GM18873 (cell line): ENCODE results near the gene FGFR2.

Experiments
- ATAC-seq: cut with Tn5 transposase; IDR thresholded peaks from one replicate; pipeline ENCODE4 v1.9.1; 2021; ENCODE audit warnings: mild to moderate bottlenecking, moderate library complexity, moderate number of reproducible peaks; ENCODE audit not compliant: unreplicated experiment, low FRiP score

The FGFR2 gene

DNA sequence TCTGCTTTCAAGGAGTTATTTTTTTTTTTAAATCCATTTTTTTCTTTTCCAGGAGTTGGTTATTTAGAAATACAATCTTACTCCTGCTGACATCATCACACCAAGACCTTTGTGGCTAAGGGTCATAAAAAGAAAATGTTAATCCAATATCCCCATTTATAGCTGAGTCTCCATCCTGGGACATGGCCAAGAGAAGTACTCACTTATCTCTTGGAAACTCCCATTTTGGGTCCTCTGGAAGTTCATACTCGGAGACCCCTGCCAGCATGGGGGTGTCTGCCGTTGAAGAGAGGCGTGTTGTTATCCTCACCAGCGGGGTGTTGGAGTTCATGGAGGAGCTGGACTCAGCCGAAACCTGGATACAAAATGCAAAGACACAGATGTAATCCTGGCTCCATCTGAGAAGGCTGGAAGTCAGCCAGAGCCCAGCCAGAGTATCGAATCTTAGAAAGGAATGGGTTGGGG lies 94.6 kb downstream of the FGFR2 start:
- ATAC-seq = no peak

DNA sequence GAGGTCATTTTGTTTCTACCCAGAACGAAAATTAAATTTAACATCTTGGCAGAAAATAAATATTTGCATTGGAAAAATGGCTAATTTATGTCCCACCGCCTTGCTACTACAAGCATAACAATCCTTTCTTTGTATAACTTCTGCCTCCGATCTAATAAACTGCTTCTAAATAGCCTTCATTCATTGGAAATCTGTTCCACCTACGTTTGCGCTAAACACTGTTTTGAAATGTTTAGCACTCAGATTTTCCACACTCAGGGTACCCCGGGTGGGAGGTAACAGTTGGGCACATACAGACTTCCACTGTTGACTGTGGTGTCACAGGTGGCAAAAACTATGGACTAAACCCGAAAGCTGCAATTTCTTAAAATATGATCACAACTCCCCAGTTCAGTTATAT lies 96.4 kb downstream of the FGFR2 start:
- no peak for ATAC-seq

DNA sequence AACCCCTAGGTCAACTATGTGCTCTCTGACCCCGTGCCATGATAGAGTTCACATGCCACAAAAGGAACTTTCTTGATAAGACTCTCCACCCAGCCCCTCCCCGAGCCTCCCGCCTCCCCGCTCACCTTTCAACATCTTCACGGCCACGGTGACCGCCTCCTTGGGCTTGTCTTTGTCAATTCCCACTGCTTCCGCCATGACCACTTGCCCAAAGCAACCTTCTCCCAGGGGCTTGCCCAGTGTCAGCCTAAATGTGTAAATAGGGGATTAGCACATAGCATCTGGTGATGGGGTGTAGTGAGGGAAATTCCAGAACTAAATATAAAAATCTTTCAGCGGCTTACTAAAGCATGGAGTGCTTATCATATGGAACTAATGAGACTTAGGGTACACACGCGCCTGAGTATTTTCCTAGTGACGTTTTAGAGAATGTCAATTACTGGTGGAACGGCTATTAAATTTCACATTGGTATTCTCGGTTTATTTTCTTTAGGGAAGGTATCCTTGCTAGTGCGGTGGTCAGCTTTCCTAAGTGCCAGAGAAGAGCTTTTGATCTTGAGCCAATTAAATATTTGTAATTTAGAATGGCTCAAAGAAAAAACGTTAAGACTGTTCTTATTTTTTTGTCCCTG lies 97.4 kb downstream of the FGFR2 start:
- no peak for ATAC-seq

DNA sequence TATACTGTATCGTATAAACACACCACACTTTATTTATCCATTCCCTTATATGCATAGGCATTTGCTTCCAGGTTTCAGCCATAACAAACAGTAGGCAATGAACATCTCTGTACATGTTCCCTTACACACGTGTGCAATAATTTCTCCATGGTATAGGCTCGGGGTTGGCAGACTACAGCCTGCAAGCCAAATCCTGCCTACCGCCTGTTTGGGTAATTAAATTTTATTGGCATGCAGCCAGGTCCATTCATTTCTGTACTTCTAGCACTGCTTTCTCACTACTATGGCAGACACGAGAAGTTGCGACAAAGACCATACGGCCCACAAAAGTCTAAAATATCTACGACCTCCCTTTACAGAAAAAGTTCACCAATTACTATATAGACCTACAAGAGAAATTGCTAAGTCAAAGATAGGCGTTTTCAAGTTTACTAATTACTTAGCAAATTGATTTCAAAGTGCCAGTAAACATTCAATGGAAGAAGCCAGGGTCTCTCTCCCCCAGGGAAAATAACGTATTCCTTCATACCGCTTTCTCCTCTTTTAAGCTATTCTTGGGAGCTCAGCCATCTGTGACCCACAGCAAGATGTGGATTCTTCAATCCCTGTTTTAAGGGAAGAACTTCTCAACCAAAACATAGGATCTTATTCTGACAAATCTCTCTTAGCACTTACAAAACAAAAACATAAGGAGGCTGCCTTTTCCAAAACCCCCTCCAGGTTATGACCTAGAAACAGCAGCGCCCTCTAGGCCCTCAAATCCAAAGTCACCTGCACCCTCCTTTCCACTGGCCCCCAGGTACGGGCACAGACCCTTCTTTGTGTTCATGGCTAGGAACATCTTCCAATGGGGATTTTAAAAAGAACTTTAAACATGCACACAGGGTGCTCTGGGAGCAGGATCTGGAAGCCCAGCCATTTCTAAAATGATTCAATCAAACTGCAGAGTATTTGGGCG lies 100.5 kb downstream of the FGFR2 start:
- no peak for ATAC-seq

DNA sequence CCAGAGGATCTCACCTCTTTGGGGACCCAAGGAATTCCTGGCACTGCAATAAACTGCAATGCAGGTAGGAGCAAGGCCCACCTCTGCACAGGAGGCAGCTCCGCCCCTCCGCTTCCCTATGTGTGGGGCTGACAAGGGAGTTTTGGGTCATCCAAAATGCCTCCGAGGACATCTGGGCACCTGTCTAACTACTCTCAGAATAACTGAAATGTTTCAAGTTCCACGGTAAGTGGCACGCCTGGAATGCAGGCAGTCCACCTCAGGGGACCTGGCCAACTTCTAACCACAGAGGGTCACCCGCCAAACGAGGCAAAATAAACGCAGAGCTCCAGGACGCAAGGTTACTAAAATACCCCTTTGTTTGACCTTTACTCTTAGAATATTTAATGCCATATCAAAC lies 102.5 kb downstream of the FGFR2 start:
- ATAC-seq = no peak

DNA sequence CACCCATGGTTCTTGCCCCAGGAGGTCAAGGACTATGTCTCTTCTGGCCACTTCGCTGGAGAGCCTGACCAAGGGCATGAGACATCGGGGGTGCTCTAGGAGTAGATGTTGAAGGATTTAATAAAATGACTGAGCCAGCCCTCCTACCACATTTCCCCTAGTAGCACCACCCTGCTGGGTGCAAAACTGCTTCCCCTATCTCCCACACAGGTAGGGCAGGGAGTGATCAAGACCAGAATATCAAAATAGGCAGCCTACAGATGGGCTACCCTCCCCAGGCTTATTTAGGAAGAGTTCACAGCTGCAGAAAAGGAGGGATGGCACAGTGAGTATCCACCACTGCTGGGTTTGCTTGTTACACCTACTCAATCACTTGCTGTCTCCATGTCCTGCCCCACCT lies 103.9 kb downstream of the FGFR2 start:
- ATAC-seq = no peak

DNA sequence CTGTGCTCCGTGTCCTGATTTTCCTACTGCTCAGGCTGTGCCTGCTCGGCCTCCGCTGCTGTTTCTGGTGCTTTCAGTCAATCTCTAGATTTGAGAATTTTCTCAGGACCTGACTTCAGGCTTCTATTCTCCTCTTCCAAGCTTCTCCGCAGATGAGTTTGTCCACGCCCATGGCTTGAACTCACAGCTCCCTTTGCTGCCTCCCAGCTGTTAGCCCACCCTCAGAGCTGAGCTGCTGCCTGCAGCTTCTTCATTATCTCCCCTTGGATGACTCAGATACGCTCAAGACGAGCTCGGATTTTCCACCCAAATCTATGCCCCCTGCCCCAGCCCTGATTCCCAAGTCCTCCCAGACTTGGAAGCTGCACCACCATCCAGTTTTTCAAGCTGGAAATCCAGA lies 104.7 kb downstream of the FGFR2 start:
- ATAC-seq = no peak

DNA sequence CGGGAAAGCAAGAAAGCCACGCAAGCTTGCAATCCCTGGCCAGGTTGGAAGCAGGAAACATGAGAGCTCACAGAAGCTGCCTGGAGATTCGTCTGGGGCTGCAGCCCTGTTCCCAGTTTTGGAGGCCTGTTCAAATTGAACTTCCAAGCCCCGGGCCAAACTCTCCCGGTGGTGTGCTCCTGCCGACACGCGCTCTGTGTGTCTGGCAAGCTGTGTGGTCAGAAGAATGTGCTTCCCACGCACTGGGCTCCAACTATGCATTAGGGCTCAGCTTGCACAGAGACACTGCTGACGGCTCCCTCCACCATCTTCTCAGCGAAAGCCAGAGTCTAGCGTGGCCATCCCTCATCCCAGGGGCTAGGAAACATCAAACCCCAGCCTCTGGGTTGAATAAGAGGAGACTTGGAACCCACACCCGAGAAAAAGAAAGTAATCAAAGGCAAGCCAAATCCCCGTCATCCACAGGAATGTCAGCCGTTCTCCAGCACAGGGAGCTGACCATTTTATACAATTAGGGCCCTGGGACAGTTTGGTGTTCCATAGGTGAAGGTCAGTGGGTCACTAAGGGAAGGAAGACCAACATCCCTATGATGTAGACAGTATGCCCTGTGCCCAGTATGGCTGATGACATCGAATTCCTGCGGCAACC lies 107.2 kb downstream of the FGFR2 start:
- no peak for ATAC-seq

DNA sequence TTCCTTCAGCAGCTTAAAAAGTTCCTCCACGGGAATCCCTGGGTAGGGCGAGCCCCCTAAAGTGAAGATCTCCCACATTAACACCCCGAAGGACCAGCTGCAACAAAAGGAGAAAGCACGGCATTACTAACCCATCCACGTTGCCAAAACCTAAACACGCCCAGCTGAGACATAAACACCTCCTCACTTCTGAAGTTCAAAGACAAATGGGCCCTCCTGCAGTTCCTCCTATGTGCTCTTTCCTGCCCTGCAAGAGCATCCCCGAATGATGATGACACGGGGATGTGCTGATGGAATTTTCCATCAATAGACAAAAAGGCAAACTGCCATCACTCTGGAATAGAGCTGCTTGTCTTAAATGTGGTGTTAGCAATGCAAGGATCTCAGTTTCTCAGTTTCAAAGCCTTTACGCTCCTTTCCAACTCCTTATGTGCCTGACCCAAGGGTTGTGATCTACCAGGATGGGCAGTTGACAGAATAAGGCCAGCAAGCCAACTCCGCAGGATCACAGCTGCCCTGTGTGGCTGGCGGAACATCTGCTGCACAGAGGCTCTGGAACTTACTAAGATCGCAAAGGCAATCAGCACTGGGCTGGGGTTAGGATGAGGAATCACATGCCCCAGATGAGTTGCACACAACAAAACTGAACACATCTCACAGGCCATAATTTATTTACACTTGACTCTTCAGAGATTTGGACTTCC lies 112.7 kb downstream of the FGFR2 start:
- ATAC-seq = no peak

DNA sequence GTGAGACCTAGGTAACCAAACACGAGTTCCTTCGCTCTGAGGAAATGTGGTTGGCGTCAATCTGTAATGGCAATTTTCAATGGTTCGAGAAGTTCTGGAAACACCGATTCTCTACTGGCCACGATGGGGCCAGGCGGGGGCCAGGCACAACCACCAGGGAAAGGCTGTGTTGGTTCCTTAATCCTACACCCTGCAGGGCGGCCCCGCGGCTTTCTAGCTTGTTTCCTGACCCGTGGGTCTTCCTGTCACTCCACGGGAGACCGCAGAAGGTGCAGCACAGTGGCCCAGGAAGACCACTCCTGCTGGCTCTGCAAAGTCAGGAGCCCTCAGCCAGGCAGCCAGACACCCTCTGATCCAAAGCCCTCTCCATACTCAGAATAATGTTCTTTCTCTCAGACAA lies 113.4 kb downstream of the FGFR2 start:
- ATAC-seq = no peak

DNA sequence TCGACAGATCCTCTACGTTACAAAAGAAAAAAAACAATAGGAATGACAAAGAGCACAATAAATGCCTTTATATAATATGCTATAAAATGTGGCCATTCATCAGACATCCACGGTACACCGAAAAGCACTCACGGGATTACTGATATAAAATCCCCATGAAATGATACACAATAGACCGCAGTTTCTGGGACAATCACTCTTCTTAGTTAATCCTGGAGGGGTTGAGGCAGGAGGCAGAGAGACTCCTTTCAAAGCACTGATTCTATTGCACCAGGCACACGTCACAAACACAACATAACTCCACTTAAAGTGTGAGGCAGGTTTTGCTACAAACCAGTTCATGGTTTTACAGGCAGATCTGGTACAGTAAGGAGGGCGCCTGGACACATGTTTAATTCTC lies 113.8 kb downstream of the FGFR2 start:
- ATAC-seq = no peak

DNA sequence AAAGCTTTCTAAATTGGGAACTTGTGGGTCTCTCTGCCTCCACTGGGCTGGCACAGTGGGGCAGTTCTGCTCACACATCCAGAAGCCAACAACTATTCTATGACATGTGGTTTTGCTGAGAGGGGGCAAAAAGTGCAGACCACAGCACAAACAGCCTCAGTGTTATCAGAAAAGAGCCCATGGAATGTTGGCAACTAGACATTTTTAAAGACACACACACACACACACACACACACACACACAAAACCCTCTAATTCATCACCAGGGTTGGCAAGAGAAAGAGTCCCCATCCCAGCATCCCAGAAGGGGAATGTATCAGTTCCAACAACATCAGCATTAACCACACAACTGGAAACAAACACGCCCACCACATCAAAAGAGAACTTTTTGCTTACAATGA lies 117.1 kb downstream of the FGFR2 start:
- ATAC-seq = no peak

DNA sequence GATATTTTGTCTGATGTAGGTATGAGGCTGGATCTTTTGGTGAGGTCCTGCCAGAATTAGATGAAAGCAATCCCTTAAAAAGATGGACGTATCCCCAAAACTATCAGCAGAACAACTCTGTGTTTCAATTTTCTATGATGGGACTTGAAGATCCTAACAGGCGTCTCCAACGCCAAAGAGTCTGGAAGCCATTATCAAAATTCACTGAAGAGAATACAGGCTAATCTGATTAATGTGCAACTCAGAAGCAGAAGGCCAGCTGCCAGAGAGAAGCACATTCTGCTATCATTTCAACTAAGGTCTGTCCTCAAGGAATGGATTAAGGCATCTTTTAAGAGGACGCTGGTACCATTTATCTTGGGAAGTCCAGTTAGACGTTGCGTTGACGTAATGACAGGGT lies 119.7 kb downstream of the FGFR2 start:
- no peak for ATAC-seq

DNA sequence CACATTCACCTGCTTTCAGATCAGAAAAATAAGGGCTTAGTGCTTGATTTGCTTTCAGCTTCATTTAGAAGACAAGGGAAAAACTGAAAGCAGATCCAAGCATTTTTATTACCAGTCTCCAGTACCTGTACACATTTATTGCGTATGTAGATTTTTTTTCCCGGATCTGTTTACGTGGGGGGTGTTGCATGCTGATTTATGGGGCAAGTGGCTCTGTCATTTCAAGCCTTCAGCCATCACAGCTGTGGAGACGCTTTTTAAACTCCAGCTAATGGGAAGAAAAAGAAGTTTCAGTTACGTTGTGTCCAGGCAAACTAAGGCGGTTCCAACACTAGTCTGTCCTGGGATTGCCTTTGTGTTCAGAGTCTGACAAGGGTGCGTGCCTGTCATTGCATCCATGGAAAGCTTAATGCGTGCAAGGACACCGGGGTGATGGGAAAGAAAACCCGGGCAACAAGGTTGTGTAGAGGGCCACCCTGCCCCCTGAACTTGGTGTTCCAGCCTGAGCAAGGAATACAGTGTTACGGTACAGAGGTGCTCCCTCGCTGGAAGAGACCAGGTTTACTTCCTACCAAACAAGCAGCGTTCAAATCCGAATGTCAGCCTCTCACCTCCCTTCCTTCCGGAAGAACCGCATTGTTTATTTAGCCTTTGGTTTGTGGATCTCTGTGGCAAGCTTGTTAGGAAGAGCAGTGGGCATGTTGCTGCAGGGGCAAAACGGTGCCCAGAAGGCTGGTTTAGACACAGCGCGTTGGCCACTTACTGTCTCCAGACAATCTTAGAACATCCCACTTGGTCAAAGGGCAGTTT lies 128.2 kb downstream of the FGFR2 start:
- no peak for ATAC-seq

DNA sequence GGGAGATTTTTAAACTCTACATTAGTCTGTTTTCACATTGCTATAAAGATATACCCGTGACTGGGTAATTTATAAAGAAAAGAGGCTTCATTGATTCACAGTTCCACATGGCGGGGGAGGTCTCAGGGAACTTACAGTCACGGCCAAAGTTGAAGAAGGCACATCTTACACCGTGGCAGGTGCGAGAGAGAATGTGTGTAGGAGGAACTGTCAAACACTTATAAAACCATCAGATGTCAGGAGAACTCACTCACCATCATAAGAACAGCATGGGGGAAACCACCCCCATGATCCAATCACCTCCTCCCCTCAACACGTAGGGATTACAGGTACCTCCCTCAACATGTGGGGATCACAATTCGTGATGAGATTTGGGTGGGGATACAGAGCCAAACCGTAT lies 129.5 kb downstream of the FGFR2 start:
- no peak for ATAC-seq

DNA sequence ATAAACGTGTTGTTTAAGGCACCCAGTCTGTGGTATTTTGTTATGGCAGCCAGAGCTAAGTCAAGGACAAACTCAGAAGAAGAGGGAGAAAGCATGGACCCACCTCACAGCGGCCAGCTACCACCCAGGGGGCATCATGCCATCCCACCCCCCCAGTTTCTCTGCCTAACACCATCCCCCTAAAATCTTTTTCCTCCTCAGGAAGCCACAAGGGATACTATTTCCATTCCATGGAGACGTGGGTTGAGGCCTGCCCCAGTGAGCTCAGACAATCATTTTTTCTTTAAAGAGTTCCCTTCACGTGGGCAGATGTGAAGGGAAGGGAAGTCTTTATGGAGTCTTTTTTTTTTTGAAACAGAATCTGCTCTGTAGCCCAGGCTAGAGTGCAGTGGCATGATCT lies 131.8 kb downstream of the FGFR2 start:
- no peak for ATAC-seq

DNA sequence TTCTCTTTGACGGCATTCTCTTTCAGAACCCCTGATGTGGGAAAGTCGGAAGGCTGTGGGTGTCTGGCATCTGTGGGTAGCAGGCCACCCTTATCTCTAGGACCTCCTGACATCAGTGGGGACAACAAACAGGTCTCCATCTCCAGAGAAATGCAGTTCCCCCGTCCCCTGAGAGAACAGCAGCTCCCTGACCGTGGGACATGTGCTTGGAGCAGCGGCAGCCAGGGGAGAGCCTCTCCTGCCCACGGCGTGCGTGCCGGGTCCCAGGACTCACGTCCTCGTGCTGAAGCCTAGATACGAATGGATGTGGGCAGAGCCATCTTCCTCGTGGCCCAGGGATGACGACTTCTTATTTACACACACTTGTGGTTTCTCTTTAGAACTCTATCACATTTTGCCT lies 133.0 kb downstream of the FGFR2 start:
- ATAC-seq = no peak

DNA sequence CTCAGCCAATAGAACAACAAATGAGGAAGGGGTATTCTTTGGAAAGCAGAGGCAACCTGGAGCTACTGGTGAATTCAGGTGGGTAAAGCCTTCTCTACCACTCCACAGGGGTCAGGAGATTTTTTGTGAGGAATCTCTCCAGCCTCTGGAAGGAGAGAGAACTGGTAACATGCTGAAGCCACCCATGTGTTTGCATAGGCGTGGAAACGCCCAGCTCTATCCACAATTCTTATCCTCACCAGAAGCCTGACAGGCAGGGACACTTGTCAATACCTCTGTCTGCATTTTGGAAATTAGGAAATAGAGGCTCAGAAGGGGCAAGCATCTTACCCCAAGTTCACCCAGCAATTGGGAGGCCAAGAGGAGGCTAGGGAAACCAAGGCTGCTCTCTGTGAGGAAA lies 133.7 kb downstream of the FGFR2 start:
- ATAC-seq = no peak

DNA sequence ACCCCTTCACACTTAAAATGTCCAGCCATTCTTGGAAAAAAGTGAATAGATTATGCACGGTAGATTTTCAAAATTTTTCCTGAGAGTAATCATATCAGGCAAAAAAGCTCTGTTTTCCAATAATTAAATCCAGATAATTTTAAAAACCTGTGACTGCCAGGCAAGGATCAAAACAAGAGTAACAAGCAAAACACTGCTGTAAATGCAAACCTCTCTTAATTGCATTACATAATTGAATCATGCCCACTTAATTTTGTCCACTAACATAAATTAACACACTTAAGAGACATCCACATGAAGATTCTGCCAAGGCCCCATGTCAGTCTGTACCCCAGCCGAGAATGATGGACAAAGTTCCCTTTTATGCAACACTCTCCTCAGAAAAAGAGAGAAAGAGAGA lies 135.3 kb downstream of the FGFR2 start:
- ATAC-seq = no peak

DNA sequence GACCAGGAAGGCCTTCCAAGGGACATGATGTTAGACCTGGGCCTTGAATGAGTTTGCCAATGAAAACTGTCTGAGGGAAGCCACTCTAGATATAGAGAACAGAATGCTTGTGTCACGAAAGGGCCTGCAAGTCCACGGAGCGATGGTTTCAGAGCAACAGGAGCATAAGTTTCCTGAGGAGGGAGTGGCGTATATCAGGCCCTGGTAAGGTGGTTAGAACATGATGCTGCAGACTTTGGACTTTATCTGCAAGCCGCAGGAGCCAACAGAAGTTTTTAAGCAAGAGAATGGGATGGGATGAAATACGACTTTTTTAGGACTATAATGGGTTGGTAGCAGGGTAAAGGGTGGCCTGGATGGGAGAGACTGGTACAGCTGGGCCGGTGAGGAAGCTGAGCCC lies 136.0 kb downstream of the FGFR2 start:
- ATAC-seq = no peak
